ENCODE data around the gene FNBP1.
"Not testable (repeated sequence)": the region's sequence is repeated elsewhere in the genome, so short reads cannot be mapped to it uniquely, and the experiment has no call there.

FNBP1 gene

GRCh38 chr9:129900263-129901027, 142.5 kb downstream of the FNBP1 start:
- POLR2A ChIA-PET = no interaction called here
- no peak for TF ChIP-seq LEF1 (IDR thresholded peaks at IDR 0.05; ENCODE audit: borderline replicate concordance)
- TF ChIP-seq SUZ12 (IDR thresholded peaks at IDR 0.05) = no peak
- TF ChIP-seq FOXM1 (IDR thresholded peaks at IDR 0.05; ENCODE audit: borderline replicate concordance) = no peak
- TF ChIP-seq ELF4 (IDR thresholded peaks at IDR 0.05) = no peak
- TF ChIP-seq L3MBTL2 (conservative IDR thresholded peaks at IDR 0.05) = no peak
- TF ChIP-seq HDGF (IDR thresholded peaks at IDR 0.05; ENCODE audit: borderline replicate concordance) = no peak
- no peak for TF ChIP-seq FOXK2 (IDR thresholded peaks at IDR 0.05)
- TF ChIP-seq TARDBP (IDR thresholded peaks at IDR 0.05) = no peak
- no peak for TF ChIP-seq SP1 (IDR thresholded peaks at IDR 0.05)
- TF ChIP-seq FOXA1 (IDR thresholded peaks at IDR 0.05) = no peak
- no peak for TF ChIP-seq ARNT (IDR thresholded peaks at IDR 0.05)
- no peak for TF ChIP-seq BHLHE40 (IDR thresholded peaks at IDR 0.05; ENCODE audit: borderline replicate concordance)
- CTCF ChIA-PET = no interaction called here
- DNase-seq (ENCODE audit: extremely low spot score) = no peak

- ChIA-PET POLR2A (no interaction called here), CTCF (no interaction called here)
- no peak for TF ChIP-seq ARNT (IDR thresholded peaks at IDR 0.05)
- TF ChIP-seq CTBP1 (IDR thresholded peaks at IDR 0.05; ENCODE audit: borderline replicate concordance) = no peak
- no peak for TF ChIP-seq NFRKB (IDR thresholded peaks at IDR 0.05)
- no peak for TF ChIP-seq FOXA1 (IDR thresholded peaks at IDR 0.05)
- TF ChIP-seq ELF4 (IDR thresholded peaks at IDR 0.05) = no peak
- TF ChIP-seq LEF1 (IDR thresholded peaks at IDR 0.05; ENCODE audit: borderline replicate concordance) = no peak
- TF ChIP-seq FOXK2 (IDR thresholded peaks at IDR 0.05) = no peak
- no peak for TF ChIP-seq BHLHE40 (IDR thresholded peaks at IDR 0.05; ENCODE audit: borderline replicate concordance)
- no peak for TF ChIP-seq L3MBTL2 (conservative IDR thresholded peaks at IDR 0.05)
- no peak for TF ChIP-seq ZNF384 (IDR thresholded peaks at IDR 0.05)
- TF ChIP-seq SP1 (IDR thresholded peaks at IDR 0.05) = no peak
- no peak for TF ChIP-seq HDGF (IDR thresholded peaks at IDR 0.05; ENCODE audit: borderline replicate concordance)
- no peak for TF ChIP-seq FOXM1 (IDR thresholded peaks at IDR 0.05; ENCODE audit: borderline replicate concordance)
- TF ChIP-seq TARDBP (IDR thresholded peaks at IDR 0.05) = no peak
- TF ChIP-seq SUZ12 (IDR thresholded peaks at IDR 0.05) = no peak
- no peak for TF ChIP-seq PKNOX1 (IDR thresholded peaks at IDR 0.05)
- no peak for DNase-seq (ENCODE audit: extremely low spot score)
Observed at GRCh38 chr9:129899620-129900019, 143.4 kb downstream of the FNBP1 start.

- no peak for DNase-seq (ENCODE audit: extremely low spot score)
- CTCF ChIA-PET = no interaction called here
Observed at GRCh38 chr9:129898185-129898584, 144.8 kb downstream of the FNBP1 start.

GRCh38 chr9:129897263-129897662, 145.7 kb downstream of the FNBP1 start:
- no peak for DNase-seq (ENCODE audit: extremely low spot score)
- TF ChIP-seq NFRKB (IDR thresholded peaks at IDR 0.05) = no peak
- no peak for TF ChIP-seq SUZ12 (IDR thresholded peaks at IDR 0.05)
- no peak for TF ChIP-seq BHLHE40 (IDR thresholded peaks at IDR 0.05; ENCODE audit: borderline replicate concordance)
- TF ChIP-seq L3MBTL2 (conservative IDR thresholded peaks at IDR 0.05) = no peak
- TF ChIP-seq ARNT (IDR thresholded peaks at IDR 0.05) = no peak
- no peak for TF ChIP-seq FOXM1 (IDR thresholded peaks at IDR 0.05; ENCODE audit: borderline replicate concordance)
- ChIA-PET CTCF (interaction anchor here (0.7 kb wide), 1 partner anchor 171 kb away, joined by 3 read pairs; no protein-coding TSS in a partner anchor), POLR2A (no interaction called here)

More at GRCh38 chr9:129898185-129898584, 144.8 kb downstream of the FNBP1 start:
- TF ChIP-seq ARNT (IDR thresholded peaks at IDR 0.05) = no peak
- TF ChIP-seq CTBP1 (IDR thresholded peaks at IDR 0.05; ENCODE audit: borderline replicate concordance) = no peak
- TF ChIP-seq SUZ12 (IDR thresholded peaks at IDR 0.05) = no peak
- POLR2A ChIA-PET = no interaction called here

GRCh38 chr9:129895376-129896268, 147.4 kb downstream of the FNBP1 start:
- ChIA-PET POLR2A (interaction anchor here (1.1 kb wide), 1 partner anchor 10 kb away, joined by 5 read pairs; no protein-coding TSS in a partner anchor), CTCF (no interaction called here)
- TF ChIP-seq ZNF384 (IDR thresholded peaks at IDR 0.05) = no peak
- DNase-seq (ENCODE audit: extremely low spot score) = no peak

GRCh38 chr9:129894120-129894823, 148.7 kb downstream of the FNBP1 start:
- CTCF ChIA-PET = no interaction called here
- no peak for DNase-seq (ENCODE audit: extremely low spot score)
- POLR2A ChIA-PET = interaction anchor here (1.1 kb wide), 1 partner anchor 9 kb away, joined by 5 read pairs; no protein-coding TSS in a partner anchor

GRCh38 chr9:129891569-129891968, 151.4 kb downstream of the FNBP1 start:
- CTCF ChIA-PET = interaction anchor here (0.6 kb wide), 1 partner anchor 125 kb away, joined by 3 read pairs; no protein-coding TSS in a partner anchor
- no peak for DNase-seq (ENCODE audit: extremely low spot score)
- TF ChIP-seq FOXA1 (IDR thresholded peaks at IDR 0.05) (no peak), BHLHE40 (IDR thresholded peaks at IDR 0.05; ENCODE audit: borderline replicate concordance) (no peak), ZNF384 (IDR thresholded peaks at IDR 0.05) (no peak), L3MBTL2 (conservative IDR thresholded peaks at IDR 0.05) (no peak), PKNOX1 (IDR thresholded peaks at IDR 0.05) (no peak), HDGF (IDR thresholded peaks at IDR 0.05; ENCODE audit: borderline replicate concordance) (no peak), FOXK2 (IDR thresholded peaks at IDR 0.05) (no peak), CTBP1 (IDR thresholded peaks at IDR 0.05; ENCODE audit: borderline replicate concordance) (no peak), SUZ12 (IDR thresholded peaks at IDR 0.05) (no peak), SP1 (IDR thresholded peaks at IDR 0.05) (no peak), ARNT (IDR thresholded peaks at IDR 0.05) (no peak), TARDBP (IDR thresholded peaks at IDR 0.05) (no peak), ELF4 (IDR thresholded peaks at IDR 0.05) (no peak), FOXM1 (IDR thresholded peaks at IDR 0.05; ENCODE audit: borderline replicate concordance) (no peak)
- POLR2A ChIA-PET = no interaction called here

More at GRCh38 chr9:129894120-129894823, 148.7 kb downstream of the FNBP1 start:
- TF ChIP-seq LEF1 (IDR thresholded peaks at IDR 0.05; ENCODE audit: borderline replicate concordance) = no peak
- no peak for TF ChIP-seq HDGF (IDR thresholded peaks at IDR 0.05; ENCODE audit: borderline replicate concordance)

- CTCF ChIA-PET = interaction anchor here (0.6 kb wide), 1 partner anchor 125 kb away, joined by 3 read pairs; no protein-coding TSS in a partner anchor
- POLR2A ChIA-PET; DNase-seq (ENCODE audit: extremely low spot score): not testable (repeated sequence)
Observed at GRCh38 chr9:129890718-129891299, 152.2 kb downstream of the FNBP1 start.
